OCI-LY1 (cell line): ENCODE results near the gene ACCSL.

Experiments used
- H2AFZ ChIP-seq: fragments of 200-600 bp; sonication (generic), shearing (Covaris generic); 2 replicates; pipeline ENCODE4 v1.6.0; 2014; ENCODE audit warnings: antibody characterized with exemption, mild to moderate bottlenecking, low read length
- H3F3A ChIP-seq: fragments of 200-600 bp; sonication (generic), shearing (Covaris generic); 2 replicates; pipeline ENCODE4 v1.6.0; 2014; ENCODE audit warnings: mild to moderate bottlenecking, antibody characterized with exemption, low read length, moderate library complexity; ENCODE audit not compliant: insufficient read depth
- H3K27ac ChIP-seq: fragments of 200-600 bp; sonication (generic); 2 replicates; pipeline ENCODE4 v1.5.1; 2014; ENCODE audit warnings: low read length, mixed run types, mild to moderate bottlenecking, low read depth; ENCODE audit not compliant: poor library complexity, severe bottlenecking
- H3K27me3 ChIP-seq: fragments of 200-600 bp; sonication (generic); 2 replicates; pipeline ENCODE4 v1.6.0; 2014; ENCODE audit warnings: antibody characterized with exemption, mild to moderate bottlenecking, low read length, moderate library complexity; ENCODE audit not compliant: insufficient read depth
- H3K36me3 ChIP-seq: fragments of 200-600 bp; sonication (generic); 2 replicates; pipeline ENCODE4 v1.6.1; 2014; ENCODE audit warnings: mild to moderate bottlenecking, antibody characterized with exemption, low read length, moderate library complexity, mixed read lengths; ENCODE audit not compliant: insufficient read depth
- H3K4me1 ChIP-seq: fragments of 200-600 bp; sonication (generic); 2 replicates; pipeline ENCODE4 v1.5.1; 2014; ENCODE audit warnings: mild to moderate bottlenecking, low read length, moderate library complexity; ENCODE audit not compliant: insufficient read depth, severe bottlenecking
- H3K4me2 ChIP-seq: fragments of 200-600 bp; sonication (generic), shearing (Covaris generic); 2 replicates; pipeline ENCODE4 v1.6.1; 2014; ENCODE audit warnings: low read length
- H3K4me3 ChIP-seq: fragments of 200-600 bp; sonication (generic); 2 replicates; pipeline ENCODE4 v1.5.1; 2014; ENCODE audit warnings: low read length, low read depth, mild to moderate bottlenecking, mixed read lengths; ENCODE audit not compliant: poor library complexity, severe bottlenecking
- H3K79me2 ChIP-seq: fragments of 200-600 bp; shearing (Covaris generic); 2 replicates; pipeline ENCODE4 v1.6.1; 2016; ENCODE audit warnings: mixed run types, low read length, mixed read lengths; ENCODE audit not compliant: insufficient read depth
- H3K9ac ChIP-seq: fragments of 200-600 bp; sonication (generic), shearing (Covaris generic); 2 replicates; pipeline ENCODE4 v1.6.1; 2014; ENCODE audit warnings: mild to moderate bottlenecking, low read length, mixed read lengths
- H3K9me2 ChIP-seq: fragments of 200-600 bp; sonication (generic), shearing (Covaris generic); 2 replicates; pipeline ENCODE4 v1.6.1; 2014; ENCODE audit warnings: low read depth, mild to moderate bottlenecking, low read length, mixed read lengths
- H3K9me3 ChIP-seq: fragments of 200-600 bp; shearing (Covaris generic); 2 replicates; pipeline ENCODE4 v1.6.1; 2014; ENCODE audit warnings: low read length, mixed read lengths
- H4K20me1 ChIP-seq: fragments of 200-600 bp; sonication (generic), shearing (Covaris generic); 2 replicates; pipeline ENCODE4 v1.6.0; 2016; ENCODE audit warnings: mild to moderate bottlenecking, low read length; ENCODE audit not compliant: insufficient read depth
- EZH2 ChIP-seq: fragments of 200-600 bp; sonication (generic), shearing (Covaris generic); IDR thresholded peaks from 2 replicates; pipeline ENCODE4 v1.8.0; 2017; ENCODE audit warnings: borderline replicate concordance, mixed run types, mild to moderate bottlenecking, antibody characterized with exemption, low read length, moderate library complexity, mixed read lengths
- TF ChIP-seq, protein P1 (sequence below): fragments of 200-600 bp; sonication (generic), shearing (Covaris generic); IDR thresholded peaks from 2 replicates; pipeline ENCODE4 v1.5.1; 2017; ENCODE audit warnings: mild to moderate bottlenecking, antibody characterized with exemption, low read length, moderate library complexity, mixed read lengths

Gene ACCSL

GRCh38 chr11:44036811-44037657 lies 10.7 kb upstream of the ACCSL start:
- H3K9ac ChIP-seq = no peak overlapping the region
- no peaks in the 10 kb centered on the region for H3K4me1 ChIP-seq
- TF ChIP-seq, protein P1, sequence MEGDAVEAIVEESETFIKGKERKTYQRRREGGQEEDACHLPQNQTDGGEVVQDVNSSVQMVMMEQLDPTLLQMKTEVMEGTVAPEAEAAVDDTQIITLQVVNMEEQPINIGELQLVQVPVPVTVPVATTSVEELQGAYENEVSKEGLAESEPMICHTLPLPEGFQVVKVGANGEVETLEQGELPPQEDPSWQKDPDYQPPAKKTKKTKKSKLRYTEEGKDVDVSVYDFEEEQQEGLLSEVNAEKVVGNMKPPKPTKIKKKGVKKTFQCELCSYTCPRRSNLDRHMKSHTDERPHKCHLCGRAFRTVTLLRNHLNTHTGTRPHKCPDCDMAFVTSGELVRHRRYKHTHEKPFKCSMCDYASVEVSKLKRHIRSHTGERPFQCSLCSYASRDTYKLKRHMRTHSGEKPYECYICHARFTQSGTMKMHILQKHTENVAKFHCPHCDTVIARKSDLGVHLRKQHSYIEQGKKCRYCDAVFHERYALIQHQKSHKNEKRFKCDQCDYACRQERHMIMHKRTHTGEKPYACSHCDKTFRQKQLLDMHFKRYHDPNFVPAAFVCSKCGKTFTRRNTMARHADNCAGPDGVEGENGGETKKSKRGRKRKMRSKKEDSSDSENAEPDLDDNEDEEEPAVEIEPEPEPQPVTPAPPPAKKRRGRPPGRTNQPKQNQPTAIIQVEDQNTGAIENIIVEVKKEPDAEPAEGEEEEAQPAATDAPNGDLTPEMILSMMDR = peak; percentile 75
- TF ChIP-seq EZH2 = no peak
- no peaks in the 10 kb centered on the region for H3K9me2 ChIP-seq
- H3K9me3 ChIP-seq = peaks cover 9% of the 10 kb centered on the region
- no peak overlapping the region for H3K4me3 ChIP-seq
- no peak overlapping the region for H3K4me2 ChIP-seq
- no peaks in the 10 kb centered on the region for H3F3A ChIP-seq
- H3K79me2 ChIP-seq = no peaks in the 10 kb centered on the region
- H2AFZ ChIP-seq = no peak overlapping the region
- no peaks in the 10 kb centered on the region for H3K36me3 ChIP-seq
- peaks cover 4% of the 10 kb centered on the region; the same call in 1 of the 2 replicates for H3K27me3 ChIP-seq
- no peaks in the 10 kb centered on the region for H4K20me1 ChIP-seq
- H3K27ac ChIP-seq = no peak overlapping the region

- H3K4me1 ChIP-seq = no peaks in the 10 kb centered on the region
- no peaks in the 10 kb centered on the region for H4K20me1 ChIP-seq
- H3K4me2 ChIP-seq = no peak overlapping the region
- H3K9ac ChIP-seq = no peak overlapping the region
- H3K9me2 ChIP-seq = no peaks in the 10 kb centered on the region
- no peak overlapping the region for H3K27ac ChIP-seq
- no peak overlapping the region for H2AFZ ChIP-seq
- H3K36me3 ChIP-seq = no peaks in the 10 kb centered on the region
- H3K9me3 ChIP-seq = peaks cover 9% of the 10 kb centered on the region
- no peaks in the 10 kb centered on the region for H3F3A ChIP-seq
- H3K27me3 ChIP-seq = peaks cover 4% of the 10 kb centered on the region; the same call in 1 of the 2 replicates
- TF ChIP-seq EZH2 = no peak
- TF ChIP-seq, protein P1 = peak; percentile 14; the same call in 1 of the 2 replicates
- H3K4me3 ChIP-seq = no peak overlapping the region
- H3K79me2 ChIP-seq = no peaks in the 10 kb centered on the region
These were observed 10.2 kb upstream of the ACCSL start for GRCh38 chr11:44037658-44037998.

DNA sequence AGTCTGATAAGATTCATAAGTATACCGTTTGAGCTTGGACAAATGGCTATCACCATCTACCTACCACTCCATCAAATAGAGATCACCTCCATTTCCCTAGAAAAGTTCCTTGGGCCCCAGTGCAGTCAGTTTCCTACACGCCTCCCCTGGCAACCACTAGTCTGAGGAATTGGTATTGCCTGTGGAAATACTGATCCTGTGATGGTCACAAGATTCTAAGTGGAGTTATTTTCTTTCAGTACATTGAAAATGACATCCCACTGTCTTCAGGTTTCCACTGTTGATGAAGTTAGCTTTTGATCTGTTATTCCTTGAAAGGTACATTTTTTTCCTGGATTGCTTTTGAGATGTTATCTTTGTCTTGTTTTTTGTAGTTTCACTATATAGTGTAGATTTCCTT lies 4.6 kb upstream of the ACCSL start:
- TF ChIP-seq EZH2 = no peak
- TF ChIP-seq, protein P1 = no peak
- H3K9me2 ChIP-seq = no peaks in the 10 kb centered on the region
- no peaks in the 10 kb centered on the region for H3K4me1 ChIP-seq
- no peaks in the 10 kb centered on the region for H3K36me3 ChIP-seq
- peaks cover 9% of the 10 kb centered on the region for H3K9me3 ChIP-seq
- H3F3A ChIP-seq = no peaks in the 10 kb centered on the region
- H3K79me2 ChIP-seq = no peaks in the 10 kb centered on the region
- no peak overlapping the region for H3K4me2 ChIP-seq
- H2AFZ ChIP-seq = no peak overlapping the region
- no peak overlapping the region for H3K9ac ChIP-seq
- H3K4me3 ChIP-seq = no peak overlapping the region
- no peak overlapping the region for H3K27ac ChIP-seq
- H4K20me1 ChIP-seq = no peaks in the 10 kb centered on the region
- peaks cover 3% of the 10 kb centered on the region; the same call in 1 of the 2 replicates for H3K27me3 ChIP-seq
